Neural progenitor cell (in vitro differentiated cells): Measurements from ENCODE around the gene KRTAP9-6. TPM values are rescaled to one million over a fixed set of nuclear protein-coding genes. Genes with fewer than 3 reads are reported as not detected.

Experiments used
- DNase-seq: peaks from one replicate; pipeline ENCODE4 v3.0.0-alpha.2; 2016; ENCODE audit warnings: low spot score
- H2AFZ ChIP-seq: fragments of 200-600 bp; sonication (generic); replicated peaks from 2 replicates; pipeline ENCODE4 v1.6.1; 2016; ENCODE audit warnings: antibody characterized with exemption
- H3F3A ChIP-seq: fragments of 200-600 bp; sonication (generic); 2 replicates; pipeline ENCODE4 v1.6.1; 2016; ENCODE audit warnings: antibody characterized with exemption, low read depth
- H3K27ac ChIP-seq: fragments of 200-600 bp; sonication (generic); 2 replicates; pipeline ENCODE4 v1.5.1; 2016; ENCODE audit warnings: mild to moderate bottlenecking
- H3K27me3 ChIP-seq: fragments of 200-600 bp; sonication (generic); 2 replicates; pipeline ENCODE4 v1.6.1; 2016; ENCODE audit warnings: mild to moderate bottlenecking, moderate library complexity
- H3K36me3 ChIP-seq: fragments of 200-600 bp; sonication (generic); 2 replicates; pipeline ENCODE4 v1.5.1; 2016
- H3K4me1 ChIP-seq: fragments of 200-600 bp; sonication (generic); 2 replicates; pipeline ENCODE4 v1.6.1; 2016; ENCODE audit warnings: mixed run types
- H3K4me2 ChIP-seq: fragments of 200-600 bp; sonication (generic); 2 replicates; pipeline ENCODE4 v1.6.1; 2016
- H3K4me3 ChIP-seq: fragments of 200-600 bp; sonication (generic); 2 replicates; pipeline ENCODE4 v1.5.1; 2016
- H3K79me2 ChIP-seq: fragments of 200-600 bp; sonication (generic); 2 replicates; pipeline ENCODE4 v1.6.1; 2016; ENCODE audit warnings: low read depth
- H3K9ac ChIP-seq: fragments of 200-600 bp; sonication (generic); 2 replicates; pipeline ENCODE4 v1.6.1; 2016
- H3K9me3 ChIP-seq: fragments of 200-600 bp; sonication (generic); 2 replicates; pipeline ENCODE4 v1.5.1; 2016; ENCODE audit warnings: low read depth
- H4K20me1 ChIP-seq: fragments of 200-600 bp; sonication (generic); 2 replicates; pipeline ENCODE4 v1.6.1; 2016; ENCODE audit warnings: low read depth
- H3K27ac Mint-ChIP-seq: 3 replicates; pipeline ENCODE4 v1.8.0; 2021; ENCODE audit warnings: mixed read lengths
- H3K27me3 Mint-ChIP-seq: 2 replicates; pipeline ENCODE4 v1.8.0; 2022; ENCODE audit warnings: low read depth, mild to moderate bottlenecking, inconsistent platforms, moderate library complexity, mixed read lengths; ENCODE audit not compliant: insufficient read depth
- H3K36me3 Mint-ChIP-seq: 3 replicates; pipeline ENCODE4 v1.8.0; 2021; ENCODE audit warnings: mixed read lengths
- H3K4me1 Mint-ChIP-seq: 3 replicates; pipeline ENCODE4 v1.8.0; 2021; ENCODE audit warnings: mixed read lengths
- H3K4me3 Mint-ChIP-seq: 3 replicates; pipeline ENCODE4 v1.8.0; 2021; ENCODE audit warnings: mild to moderate bottlenecking, moderate library complexity, mixed read lengths
- H3K9me3 Mint-ChIP-seq: 3 replicates; pipeline ENCODE4 v1.8.0; 2020; ENCODE audit warnings: mixed read lengths
- CTCF ChIP-seq: fragments of 200-600 bp; sonication (generic); IDR thresholded peaks from 2 replicates; pipeline ENCODE4 v1.5.1; 2017; ENCODE audit warnings: antibody characterized with exemption, mild to moderate bottlenecking
- EZH2 ChIP-seq: fragments of 200-600 bp; sonication (generic); IDR thresholded peaks from 2 replicates; pipeline ENCODE4 v1.6.1; 2017; ENCODE audit warnings: antibody characterized with exemption, mild to moderate bottlenecking, moderate library complexity
- EZH2phosphoT487 ChIP-seq: fragments of 200-600 bp; sonication (generic); IDR thresholded peaks from 2 replicates; pipeline ENCODE4 v1.6.1; 2017; ENCODE audit warnings: antibody characterized with exemption
- small RNA-seq: library from RNA; depleted of rRNA; stranded (forward); fragments of <200 nt; gene quantifications from one replicate; pipeline ENCODE3, GENCODE V24; 2015
- total RNA-seq: library from RNA; depleted of rRNA; stranded (reverse); fragments of >200 nt; gene quantifications from 2 replicates; pipeline ENCODE4 v1.2.3, GENCODE V29; 2015; ENCODE audit warnings: low replicate concordance

Gene KRTAP9-6
- total RNA-seq, 1 donor from 2014 or later = not detected

- no peaks in the 10 kb centered on the region for H3K79me2 ChIP-seq
- no peak for DNase-seq
Measured at GRCh38 chr17:41315204-41315794, 50.1 kb downstream of the KRTAP9-6 start, which contains the start of gene KRTAP17-1. Gene KRTAP17-1 (minus strand): TSS chr17:41315710. CDS start chr17:41315650, 60 bp downstream.

More at GRCh38 chr17:41315204-41315794, 50.1 kb downstream of the KRTAP9-6 start, which contains the start of gene KRTAP17-1:
- Histone ChIP-seq H3K4me1 (no peaks in the 10 kb centered on the region), H3K36me3 (no peaks in the 10 kb centered on the region), H3K4me2 (no peak within 1 kb of the TSS), H2AFZ (no peak within 1 kb of the TSS), H4K20me1 (no peaks in the 10 kb centered on the region), H3F3A (no peaks in the 10 kb centered on the region), H3K27me3 (no peaks in the 10 kb centered on the region), H3K9ac (no peak within 1 kb of the TSS), H3K4me3 (no peak within 1 kb of the TSS), H3K27ac (no peak within 1 kb of the TSS), H3K9me3 (peaks cover 10% of the 10 kb centered on the region)
- peaks cover 4% of the 10 kb centered on the region for H3K9me3 Mint-ChIP-seq
- H3K4me3 Mint-ChIP-seq = no peak within 1 kb of the TSS
- TF ChIP-seq EZH2phosphoT487 = no peak
- no peak for TF ChIP-seq CTCF
- no peak for TF ChIP-seq EZH2
- H3K27me3 Mint-ChIP-seq = no peaks in the 10 kb centered on the region
- H3K36me3 Mint-ChIP-seq = no peaks in the 10 kb centered on the region
- no peak within 1 kb of the TSS for H3K27ac Mint-ChIP-seq
- H3K4me1 Mint-ChIP-seq = no peaks in the 10 kb centered on the region

Small RNA genes within 50 kb of the gene (small RNA-seq; reads per million reads assigned to genes)
- gene KRTAP9-10P = not detected

Other genes with a start within 250 kb of the KRTAP9-6 start
- gene KRTAP1-5, start 238.2 kb upstream of the KRTAP9-6 start, total RNA-seq = not detected in 2 replicates
- gene KRTAP1-4, start 235.2 kb upstream of the KRTAP9-6 start, total RNA-seq = not detected in 2 replicates
- not detected in 2 replicates for gene KRTAP1-3, start 230.5 kb upstream of the KRTAP9-6 start, total RNA-seq
- gene KRTAP1-1, start 223.9 kb upstream of the KRTAP9-6 start, total RNA-seq = not detected in 2 replicates
- gene KRTAP2-1, start 218.1 kb upstream of the KRTAP9-6 start, total RNA-seq = not detected in 2 replicates
- not detected in 2 replicates for gene KRTAP2-2, start 210.1 kb upstream of the KRTAP9-6 start, total RNA-seq
- gene KRTAP2-3, start 205.3 kb upstream of the KRTAP9-6 start, total RNA-seq = not detected in 2 replicates
- not detected in 2 replicates for gene KRTAP2-4, start 199.5 kb upstream of the KRTAP9-6 start, total RNA-seq
- gene KRTAP4-7, start 181.2 kb upstream of the KRTAP9-6 start, total RNA-seq = not detected in 2 replicates
- gene KRTAP4-8, start 167.2 kb upstream of the KRTAP9-6 start, total RNA-seq = not detected in 2 replicates
- gene KRTAP4-16, start 163.2 kb upstream of the KRTAP9-6 start, total RNA-seq = not detected in 2 replicates
- gene KRTAP4-9, start 160.0 kb upstream of the KRTAP9-6 start, total RNA-seq = not detected in 2 replicates
- gene KRTAP4-11, start 147.0 kb upstream of the KRTAP9-6 start, total RNA-seq = not detected in 2 replicates
- not detected in 2 replicates for gene KRTAP4-12, start 141.2 kb upstream of the KRTAP9-6 start, total RNA-seq
- not detected in 2 replicates for gene KRTAP4-6, start 124.8 kb upstream of the KRTAP9-6 start, total RNA-seq
- not detected in 2 replicates for gene KRTAP4-5, start 115.6 kb upstream of the KRTAP9-6 start, total RNA-seq
- gene KRTAP4-4, start 104.6 kb upstream of the KRTAP9-6 start, total RNA-seq = not detected in 2 replicates
- gene KRTAP4-3, start 97.2 kb upstream of the KRTAP9-6 start, total RNA-seq = not detected in 2 replicates
- not detected in 2 replicates for gene KRTAP4-2, start 87.2 kb upstream of the KRTAP9-6 start, total RNA-seq
- gene KRTAP4-1, start 80.5 kb upstream of the KRTAP9-6 start, total RNA-seq = 0.12 TPM in 1 of 2 replicates, not detected in the other
- gene KRTAP9-1, start 75.5 kb upstream of the KRTAP9-6 start, total RNA-seq = not detected in 2 replicates
- not detected in 2 replicates for gene KRTAP9-2, start 38.7 kb upstream of the KRTAP9-6 start, total RNA-seq
- not detected in 2 replicates for gene KRTAP9-3, start 32.9 kb upstream of the KRTAP9-6 start, total RNA-seq
- gene KRTAP9-8, start 27.4 kb upstream of the KRTAP9-6 start, total RNA-seq = not detected in 2 replicates
- gene KRTAP9-4, start 15.7 kb upstream of the KRTAP9-6 start, total RNA-seq = not detected in 2 replicates
- gene KRTAP9-9, start 10.0 kb upstream of the KRTAP9-6 start, total RNA-seq = not detected in 2 replicates
- not detected in 2 replicates for gene KRTAP9-7, start 10.3 kb downstream of the KRTAP9-6 start, total RNA-seq
- gene KRTAP29-1, start 37.5 kb downstream of the KRTAP9-6 start, total RNA-seq = not detected in 2 replicates
- not detected in 2 replicates for gene KRTAP16-1, start 43.9 kb downstream of the KRTAP9-6 start, total RNA-seq
- not detected in 2 replicates for gene KRTAP17-1, start 50.3 kb downstream of the KRTAP9-6 start, total RNA-seq
- gene KRT33A, start 85.5 kb downstream of the KRTAP9-6 start, total RNA-seq = not detected in 2 replicates
- not detected in 2 replicates for gene KRT33B, start 104.4 kb downstream of the KRTAP9-6 start, total RNA-seq
- gene KRT34, start 116.9 kb downstream of the KRTAP9-6 start, total RNA-seq = not detected in 2 replicates
- not detected in 2 replicates for gene KRT31, start 132.2 kb downstream of the KRTAP9-6 start, total RNA-seq
- not detected in 2 replicates for gene KRT37, start 159.2 kb downstream of the KRTAP9-6 start, total RNA-seq
- gene KRT38, start 175.6 kb downstream of the KRTAP9-6 start, total RNA-seq = not detected in 2 replicates
- not detected in 2 replicates for gene KRT32, start 202.0 kb downstream of the KRTAP9-6 start, total RNA-seq
- gene KRT35, start 215.8 kb downstream of the KRTAP9-6 start, total RNA-seq = not detected in 2 replicates
- gene KRT36, start 224.5 kb downstream of the KRTAP9-6 start, total RNA-seq = not detected in 2 replicates
- gene KRT13, start 240.2 kb downstream of the KRTAP9-6 start, total RNA-seq = not detected in 2 replicates